A673 (cell line): ENCODE data around the gene APLN. TPM values are rescaled to one million over a fixed set of nuclear protein-coding genes. Genes with fewer than 3 reads are reported as not detected.

Experiments used
- BruUV-seq: library from RNA; stranded (reverse); fragments of 400-500 nt; replicated peaks from 2 replicates; lab custom pipeline; 2021; lab: Mats Ljungman, UMichigan
- CTCF ChIA-PET: fragments of 300-600 bp; sonication (Branson Sonifier 250); formaldehyde crosslinking; loops from one replicate; lab custom pipeline; 2022; ENCODE audit warnings: antibody characterized with exemption; lab: Charles Lee
- POLR2A ChIA-PET: fragments of 300-600 bp; sonication (Branson Sonifier 250); formaldehyde crosslinking; loops from one replicate; lab custom pipeline; 2022; ENCODE audit warnings: antibody characterized with exemption; ENCODE audit not compliant: low non-redundant PET; lab: Charles Lee
- DNase-seq: peaks from one replicate; pipeline ENCODE4 v3.0.0-alpha.2; 2015; ENCODE audit warnings: low spot score
- H3K27ac ChIP-seq: fragments of 200-600 bp; sonication (generic); 2 replicates; pipeline ENCODE4 v1.5.1; 2016; ENCODE audit warnings: mixed run types, low read depth, mild to moderate bottlenecking, mixed read lengths, antibody characterized with exemption, low read length; ENCODE audit not compliant: poor library complexity, severe bottlenecking
- H3K27me3 ChIP-seq: fragments of 200-600 bp; sonication (generic); replicated peaks from 2 replicates; pipeline ENCODE4 v1.6.1; 2017; ENCODE audit warnings: mixed run types, low read depth, mild to moderate bottlenecking, mixed read lengths, antibody characterized with exemption, low read length; ENCODE audit not compliant: insufficient read depth, poor library complexity
- H3K36me3 ChIP-seq: fragments of 200-600 bp; sonication (generic); 2 replicates; pipeline ENCODE4 v1.6.1; 2016; ENCODE audit warnings: mixed run types, mild to moderate bottlenecking, mixed read lengths, antibody characterized with exemption, low read length; ENCODE audit not compliant: insufficient read depth, poor library complexity, severe bottlenecking
- H3K4me1 ChIP-seq: fragments of 200-600 bp; sonication (generic); 2 replicates; pipeline ENCODE4 v1.6.1; 2017; ENCODE audit warnings: mixed run types, mild to moderate bottlenecking, mixed read lengths, antibody characterized with exemption, low read length; ENCODE audit not compliant: insufficient read depth, poor library complexity, severe bottlenecking
- H3K4me3 ChIP-seq: fragments of 200-600 bp; sonication (generic); 2 replicates; pipeline ENCODE4 v1.5.1; 2016; ENCODE audit warnings: low read depth, mixed run types, mild to moderate bottlenecking, mixed read lengths, low read length; ENCODE audit not compliant: poor library complexity, severe bottlenecking
- H3K9me3 ChIP-seq: fragments of 200-600 bp; sonication (generic); 2 replicates; pipeline ENCODE4 v1.6.1; 2016; ENCODE audit warnings: mixed run types, low read depth, mild to moderate bottlenecking, mixed read lengths, antibody characterized with exemption, low read length; ENCODE audit not compliant: poor library complexity, severe bottlenecking
- CTCF ChIP-seq: fragments of 300-800, 200-600 bp; sonication (generic); conservative IDR thresholded peaks from 2 replicates; pipeline ENCODE4 v1.5.1; 2017; ENCODE audit warnings: low read depth, mild to moderate bottlenecking, antibody characterized with exemption, low read length, moderate library complexity, mixed read lengths
- EZH2 ChIP-seq: fragments of 200-600 bp; sonication (generic); IDR thresholded peaks from 2 replicates; pipeline ENCODE4 v1.6.1; 2017; ENCODE audit warnings: borderline replicate concordance, low read depth, mild to moderate bottlenecking, mixed read lengths, antibody characterized with exemption, low read length; ENCODE audit not compliant: poor library complexity, severe bottlenecking
- intact Hi-C: fragments of 100-400 bp; cut with micrococcal nuclease; formaldehyde crosslinking; loops from one replicate; pipeline ENCODE4 v1.10.0; 2022; ENCODE audit not compliant: unreplicated experiment
- total RNA-seq: library from RNA; stranded (reverse); gene quantifications from 2 replicates; pipeline ENCODE4 v1.2.3, GENCODE V29; 2021

APLN gene
- total RNA-seq, 1 experiment from 2014 or later, result 0.34 TPM

GRCh38 chrX:129700536-129700935 is 45.8 kb upstream of the APLN start:
- intact Hi-C loops, result no loop called here
- no peak for DNase-seq
- POLR2A ChIA-PET, result interaction anchor here (0.6 kb wide), 1 partner anchor 555 kb away, joined by 3 read pairs; no protein-coding TSS in a partner anchor
- CTCF ChIA-PET, result no interaction called here
- no peak for TF ChIP-seq CTCF
- TF ChIP-seq EZH2, result no peak
- BruUV-seq, result no TSS peak
- H3K27ac ChIP-seq, result no peak overlapping the region
- no peaks in the 10 kb centered on the region for H3K27me3 ChIP-seq
- no peaks in the 10 kb centered on the region for H3K4me1 ChIP-seq
- H3K36me3 ChIP-seq, result no peaks in the 10 kb centered on the region
- no peaks in the 10 kb centered on the region for H3K9me3 ChIP-seq
- no peak overlapping the region for H3K4me3 ChIP-seq

GRCh38 chrX:129698150-129698549 is 43.4 kb upstream of the APLN start:
- TF ChIP-seq CTCF (no peak), EZH2 (no peak)
- POLR2A ChIA-PET, result no interaction called here
- DNase-seq, result no peak
- Histone ChIP-seq H3K9me3 (no peaks in the 10 kb centered on the region), H3K27me3 (no peaks in the 10 kb centered on the region), H3K4me3 (no peak overlapping the region), H3K27ac (no peak overlapping the region), H3K36me3 (no peaks in the 10 kb centered on the region), H3K4me1 (no peaks in the 10 kb centered on the region)
- CTCF ChIA-PET, result no interaction called here
- intact Hi-C loops, result no loop called here
- no TSS peak for BruUV-seq

- DNase-seq, result no peak
- TF ChIP-seq CTCF (no peak), EZH2 (no peak)
- intact Hi-C loops, result no loop called here
- no peaks in the 10 kb centered on the region for H3K4me1 ChIP-seq
- no peak overlapping the region for H3K27ac ChIP-seq
- no peaks in the 10 kb centered on the region for H3K27me3 ChIP-seq
- no peaks in the 10 kb centered on the region for H3K9me3 ChIP-seq
- POLR2A ChIA-PET, result no interaction called here
- no TSS peak for BruUV-seq
- H3K36me3 ChIP-seq, result no peaks in the 10 kb centered on the region
- CTCF ChIA-PET, result no interaction called here
- H3K4me3 ChIP-seq, result no peak overlapping the region
Measured at GRCh38 chrX:129697204-129697829, 42.6 kb upstream of the APLN start.
